HL-60/S4 treated with phorbol 12-myristate 13-acetate at 8.2 ng/mL for 4 days and 3 days (cell line): Measurements from ENCODE around the gene ABCC1.
"Not testable (repeated sequence)": the region's sequence is repeated elsewhere in the genome, so short reads cannot be mapped to it uniquely, and the experiment has no call there.

Experiments used
- in situ Hi-C: fragments of 300-500 bp; cut with MboI; formaldehyde crosslinking; loops from 2 replicates; pipeline ENCODE4 v1.15.0; 2022; ENCODE audit warnings: low sequenced_read_pairs

Gene ABCC1

GRCh38 chr16:16104804-16105141, 155.4 kb downstream of the ABCC1 start:
- in situ Hi-C loops = not testable (repeated sequence)

DNA sequence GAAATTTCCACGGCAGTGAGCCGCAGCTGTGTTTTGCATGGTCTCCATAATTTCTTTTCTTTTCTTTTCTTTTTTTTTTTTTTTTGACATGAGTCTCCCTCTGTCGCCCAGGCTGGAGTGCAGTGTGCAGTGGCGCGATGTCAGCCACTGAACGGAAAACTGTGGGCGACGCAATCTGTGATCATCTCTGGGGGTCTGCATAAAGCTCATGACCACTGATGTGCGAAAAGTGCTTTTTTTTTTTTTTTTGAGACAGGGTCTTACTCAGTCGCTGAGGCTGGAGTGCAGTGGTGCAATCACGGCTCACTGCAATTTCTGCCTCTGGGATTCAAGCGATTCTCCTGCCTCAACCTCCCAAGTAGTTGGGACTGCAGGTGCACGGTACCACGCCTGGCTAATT, 156.2 kb downstream of the ABCC1 start:
- in situ Hi-C loops = no loop called here

DNA sequence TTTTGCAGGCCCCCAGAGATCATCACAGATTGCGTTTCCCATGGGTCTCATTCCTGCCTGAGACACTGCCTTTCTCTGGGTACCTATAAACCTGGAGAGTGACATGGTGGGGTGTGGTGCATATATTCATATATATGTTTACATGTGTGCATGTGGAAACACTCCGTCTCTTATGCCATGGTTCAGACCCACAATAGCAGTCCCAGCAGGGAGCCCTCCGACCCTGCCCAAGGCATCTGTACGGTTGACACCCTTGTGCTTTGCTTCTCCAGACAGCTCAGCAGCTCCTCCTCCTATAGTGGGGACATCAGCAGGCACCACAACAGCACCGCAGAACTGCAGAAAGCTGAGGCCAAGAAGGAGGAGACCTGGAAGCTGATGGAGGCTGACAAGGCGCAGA, 157.1 kb downstream of the ABCC1 start:
- in situ Hi-C loops = no loop called here

DNA sequence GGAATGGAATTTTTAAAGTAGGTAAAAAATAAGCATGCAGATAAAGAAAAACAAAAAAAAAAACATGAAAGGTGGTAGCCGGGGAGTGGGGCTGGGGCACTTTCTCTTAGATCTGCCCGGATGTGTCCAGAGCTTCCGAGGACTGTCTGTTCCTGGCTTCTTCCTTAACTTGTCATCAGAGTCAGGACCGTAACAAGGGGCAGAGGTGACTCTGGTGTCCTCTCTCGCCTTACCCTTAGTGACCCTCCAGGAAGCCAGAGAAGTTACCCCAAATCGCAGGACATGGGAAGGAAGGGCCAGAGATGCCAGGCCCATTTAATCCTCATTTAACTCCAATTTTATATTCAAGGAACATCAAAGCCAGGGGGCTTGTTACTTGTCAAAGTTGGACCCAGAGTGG, 158.4 kb downstream of the ABCC1 start:
- in situ Hi-C loops = no loop called here

DNA sequence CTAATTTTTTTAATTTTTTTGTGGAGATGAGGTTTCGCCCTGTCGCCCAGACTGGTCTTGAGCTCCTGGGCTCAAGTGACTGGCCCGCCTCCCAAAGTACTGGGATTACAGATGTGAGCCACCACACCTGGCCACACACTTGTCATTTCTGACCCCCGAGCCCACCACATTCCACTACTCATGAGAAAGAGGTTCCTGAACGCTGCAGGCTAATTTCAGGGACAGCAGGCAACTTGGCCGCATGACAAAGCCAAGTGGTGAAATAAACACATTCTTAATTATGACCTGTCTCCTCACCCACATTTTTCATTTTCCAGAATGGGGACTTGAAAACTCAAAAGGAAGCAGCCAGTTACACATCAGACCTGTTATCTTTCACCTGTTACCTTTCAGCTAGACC, 159.3 kb downstream of the ABCC1 start:
- in situ Hi-C loops = no loop called here

GRCh38 chr16:16109453-16110110, 160.2 kb downstream of the ABCC1 start:
- in situ Hi-C loops = no loop called here

- in situ Hi-C loops = no loop called here
Measured at GRCh38 chr16:16110111-16110490, 160.7 kb downstream of the ABCC1 start.

DNA sequence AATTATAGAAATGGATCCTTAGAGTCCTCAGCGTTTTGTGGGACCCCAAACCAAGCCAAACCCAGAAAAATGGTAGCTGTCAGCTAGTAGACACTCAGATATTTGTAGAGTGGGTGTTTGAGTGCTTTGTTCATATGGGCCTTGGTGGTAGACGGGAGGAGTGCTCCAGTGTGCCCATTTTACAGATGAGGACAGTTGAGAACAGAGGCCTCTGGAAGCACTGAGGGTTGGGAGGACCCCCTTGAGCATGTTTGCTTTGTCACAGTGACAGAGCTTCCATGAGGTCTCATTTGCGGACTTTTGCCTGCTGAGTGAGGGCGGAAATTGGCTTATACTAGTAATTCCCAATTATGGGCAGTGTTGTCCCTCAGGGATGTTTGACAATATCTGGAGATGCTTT, 162.2 kb downstream of the ABCC1 start:
- in situ Hi-C loops = no loop called here

GRCh38 chr16:16112450-16113053, 163.1 kb downstream of the ABCC1 start:
- in situ Hi-C loops = no loop called here

DNA sequence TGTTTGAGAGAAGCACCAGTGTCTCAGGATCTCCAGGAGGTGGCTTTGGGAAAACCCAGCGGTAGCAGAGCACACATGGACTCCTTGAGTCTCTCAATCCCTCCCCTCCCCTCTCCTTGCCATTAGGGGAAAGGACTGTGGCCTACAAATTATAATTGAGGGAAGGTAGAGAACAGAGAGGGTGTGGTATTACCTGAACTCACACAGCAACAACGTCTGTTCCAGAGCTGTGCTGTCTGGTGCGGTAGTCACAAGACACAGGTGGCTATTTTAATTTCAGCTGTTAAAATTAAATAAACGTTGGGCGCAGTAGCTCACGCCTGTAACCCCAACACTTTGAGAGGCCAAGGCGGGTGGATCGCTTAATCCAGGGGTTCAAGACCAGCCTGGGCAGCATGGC, 163.7 kb downstream of the ABCC1 start:
- in situ Hi-C loops = no loop called here

DNA sequence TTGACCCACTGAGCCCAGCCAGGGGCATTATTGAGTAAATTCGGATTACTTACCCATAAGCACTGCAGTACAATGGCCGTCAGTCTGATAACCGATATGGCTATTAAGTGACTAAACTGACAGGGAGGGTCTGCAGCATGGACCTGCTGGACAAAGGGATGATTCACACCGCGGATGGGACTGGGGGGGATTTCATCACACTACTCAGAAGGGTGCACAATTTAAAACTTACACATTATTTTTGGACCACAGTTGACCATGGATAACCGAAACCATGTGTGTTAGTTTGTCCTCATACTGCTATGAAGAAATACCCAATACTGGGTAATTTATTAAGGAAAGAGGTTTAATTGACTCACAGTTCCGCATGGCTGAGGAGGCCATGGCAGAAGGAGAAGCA, 167.4 kb downstream of the ABCC1 start:
- in situ Hi-C loops = no loop called here

GRCh38 chr16:16118337-16118736, 168.9 kb downstream of the ABCC1 start:
- in situ Hi-C loops = no loop called here

GRCh38 chr16:16120044-16120381, 170.6 kb downstream of the ABCC1 start:
- in situ Hi-C loops = no loop called here

DNA sequence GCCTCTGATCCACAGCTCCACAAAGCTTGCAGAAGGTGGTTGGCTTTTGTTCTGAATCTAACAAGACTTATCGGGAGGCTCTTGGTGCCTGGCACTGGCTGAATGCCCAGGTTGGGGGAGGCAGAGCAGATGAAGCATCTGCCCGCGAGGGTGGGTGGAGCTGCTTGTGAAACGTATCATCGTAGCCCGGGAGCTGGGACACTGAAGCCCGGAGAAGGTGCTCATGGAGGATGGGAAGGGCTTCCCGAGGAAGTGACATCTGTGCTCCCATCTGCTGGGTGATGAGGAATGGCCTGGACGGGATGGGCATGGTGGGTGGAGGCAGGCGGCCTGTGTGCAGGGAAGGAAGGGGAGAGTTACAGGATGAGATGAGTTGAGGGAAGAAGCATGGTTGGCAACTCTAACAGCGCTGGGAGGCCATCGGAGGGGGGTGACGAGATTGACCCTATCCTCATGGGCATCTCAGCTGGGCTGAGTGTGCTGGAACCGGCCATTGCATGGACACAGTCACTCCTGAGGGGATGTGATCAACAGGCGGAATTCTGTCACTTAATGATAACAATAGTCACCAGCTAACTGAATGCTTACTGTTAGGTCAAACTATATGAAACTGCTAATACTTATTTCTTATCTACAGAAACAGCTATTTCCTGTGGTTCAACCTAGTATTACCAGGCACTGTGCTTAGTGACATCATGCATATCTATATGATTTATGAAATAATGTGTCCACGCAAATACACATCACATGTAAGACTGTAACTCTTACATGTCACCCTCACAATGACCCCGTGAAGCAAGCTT, 171.2 kb downstream of the ABCC1 start:
- in situ Hi-C loops = no loop called here

GRCh38 chr16:16121185-16121727, 171.8 kb downstream of the ABCC1 start:
- in situ Hi-C loops = no loop called here

DNA sequence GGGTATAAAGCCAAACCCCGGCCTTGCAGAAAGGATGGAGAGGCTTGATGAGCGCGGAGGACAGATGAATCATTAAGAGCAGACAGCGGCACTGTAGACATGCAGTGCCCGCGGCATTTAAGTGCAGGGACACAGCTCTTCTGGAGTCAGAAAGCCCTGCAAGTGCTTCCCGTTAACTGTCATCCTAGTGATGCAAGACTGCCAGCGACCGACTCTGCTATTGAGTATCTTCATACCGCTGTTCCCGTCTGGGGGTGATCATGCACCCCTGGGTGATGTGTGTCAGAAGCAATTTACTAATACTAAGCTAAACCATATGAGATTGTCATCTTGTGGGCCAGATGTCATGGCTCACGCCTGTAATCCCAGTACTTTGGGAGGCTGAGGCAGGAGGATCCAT, 172.8 kb downstream of the ABCC1 start:
- in situ Hi-C loops = no loop called here

DNA sequence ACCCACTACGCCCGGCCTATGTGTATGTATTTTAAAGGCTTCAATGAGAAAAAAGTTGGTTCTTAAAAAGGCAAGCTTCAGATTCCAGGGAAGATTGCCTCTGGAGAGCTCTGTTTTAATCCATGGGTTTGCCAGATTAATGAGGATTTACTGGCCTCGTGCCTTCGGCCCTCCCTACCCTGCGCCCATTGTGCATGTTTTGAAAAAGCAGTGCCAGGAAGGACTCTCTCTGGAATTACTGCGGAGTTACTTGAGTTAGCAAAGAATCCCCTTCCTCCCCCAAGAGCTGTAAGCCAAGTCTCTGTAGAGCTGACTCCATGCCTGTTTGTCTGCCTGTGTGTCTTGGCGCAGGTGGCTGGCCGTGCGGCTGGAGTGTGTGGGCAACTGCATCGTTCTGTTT, 175.0 kb downstream of the ABCC1 start:
- in situ Hi-C loops = no loop called here

DNA sequence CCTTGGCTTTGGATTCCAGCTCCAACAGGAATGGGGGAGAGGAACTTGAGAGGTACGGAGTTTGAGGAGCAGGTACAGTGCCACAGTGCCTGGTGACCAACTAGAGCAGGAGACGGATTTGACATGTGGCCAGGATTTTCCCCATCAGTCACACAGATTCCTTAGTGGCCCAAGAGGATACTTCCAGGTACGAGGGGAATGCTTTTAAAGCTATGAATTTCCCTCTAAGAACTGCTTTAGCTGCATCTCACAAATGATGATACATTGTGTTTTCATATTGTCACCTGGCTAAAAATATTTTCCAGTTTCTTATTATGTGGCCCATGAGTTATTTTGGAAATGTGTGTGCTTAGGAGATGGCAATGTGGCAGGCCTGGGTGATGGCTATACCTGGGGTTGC, 175.6 kb downstream of the ABCC1 start:
- in situ Hi-C loops = no loop called here

DNA sequence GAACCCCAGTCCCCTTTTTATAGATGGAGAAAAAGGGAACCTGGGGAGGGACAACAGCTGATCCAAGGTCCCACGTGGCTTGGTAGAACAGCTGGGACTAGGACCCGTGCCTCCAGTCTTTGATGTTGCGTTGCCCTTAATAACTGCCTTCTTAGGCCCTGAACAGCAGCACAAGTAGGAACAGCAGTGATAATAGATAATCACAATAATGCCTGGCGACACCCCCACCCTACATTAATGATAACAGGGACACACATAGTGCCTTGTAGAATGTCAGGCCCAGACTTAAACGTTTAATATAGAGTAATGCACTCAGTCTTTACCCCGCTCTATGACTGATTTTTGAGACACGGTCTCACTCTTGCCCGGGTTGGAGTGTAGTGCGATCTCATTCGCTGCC, 177.5 kb downstream of the ABCC1 start:
- in situ Hi-C loops = no loop called here

DNA sequence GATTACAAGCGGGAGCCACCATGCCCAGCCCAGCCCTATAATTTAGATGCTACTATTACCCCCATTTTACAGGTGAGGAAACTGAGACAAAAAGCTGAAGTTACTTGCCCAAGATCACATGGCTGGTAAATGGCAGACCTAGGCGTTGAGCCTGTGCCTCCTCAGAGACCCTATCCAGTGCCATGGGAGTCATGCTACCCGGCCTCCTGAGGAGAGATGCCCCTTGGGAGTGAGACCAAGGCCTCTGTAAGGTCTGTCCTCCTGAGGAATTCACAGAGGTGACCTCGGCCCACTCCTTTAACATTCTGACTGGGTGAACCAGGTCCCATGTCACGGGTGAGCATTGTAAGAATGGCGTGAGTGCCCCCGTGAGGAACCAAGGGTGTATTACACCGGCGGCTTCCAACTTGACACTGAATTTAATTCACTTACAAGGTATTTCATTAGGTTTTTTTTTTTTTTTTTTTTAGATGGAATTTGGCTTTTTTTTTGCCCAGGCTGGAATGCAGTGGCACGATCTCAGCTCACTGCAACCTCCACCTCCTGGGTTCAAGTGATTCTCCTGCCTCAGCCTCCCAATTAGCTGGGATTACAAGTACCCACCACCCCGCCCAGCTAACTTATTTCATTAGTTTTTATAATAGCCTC, 178.2 kb downstream of the ABCC1 start:
- in situ Hi-C loops = no loop called here

DNA sequence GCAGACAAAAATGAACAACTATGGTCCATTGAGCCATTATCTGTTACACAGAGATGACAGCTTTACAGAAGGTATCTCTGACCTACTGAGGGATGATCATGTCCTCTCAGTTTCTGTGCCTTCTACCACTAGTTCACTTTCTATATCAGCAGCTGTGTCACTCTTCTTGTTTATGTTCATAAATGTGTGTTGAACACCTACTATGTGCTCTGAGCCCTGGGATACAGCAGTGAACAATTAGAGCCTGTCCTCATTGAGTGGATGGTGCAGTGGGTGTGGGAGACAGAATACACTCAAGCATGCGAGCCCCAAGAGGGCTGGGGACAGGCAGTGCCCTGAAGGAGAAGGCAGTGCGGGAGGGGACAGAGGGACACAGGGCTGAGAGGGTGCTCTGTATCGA, 181.8 kb downstream of the ABCC1 start:
- in situ Hi-C loops = no loop called here

GRCh38 chr16:16131659-16132058, 182.2 kb downstream of the ABCC1 start:
- in situ Hi-C loops = no loop called here
